NCI-H510A (cell line): ENCODE measurements around the gene SUOX.
"Not testable (repeated sequence)": the region's sequence is repeated elsewhere in the genome, so short reads cannot be mapped to it uniquely, and the experiment has no call there.

Source experiments
- DNase-seq: peaks from one replicate; lab custom pipeline; 2025; lab: John Stamatoyannopoulos, UW

SUOX gene

GRCh38 chr12:56020423-56021184 lies 23.5 kb downstream of the SUOX start, which contains the start of gene IKZF4:
TSS of gene IKZF4 (plus strand) at chr12:56021043. CDS start at chr12:56021494, 451 bp downstream.
- no peak for DNase-seq

- DNase-seq: no peak
Measured at GRCh38 chr12:56021889-56022497, 24.9 kb downstream of the SUOX start.

- DNase-seq: no peak
Measured at GRCh38 chr12:56028511-56029165, 31.6 kb downstream of the SUOX start.

GRCh38 chr12:56029166-56029519 lies 32.1 kb downstream of the SUOX start:
- DNase-seq: no peak

GRCh38 chr12:56029666-56030293 lies 32.7 kb downstream of the SUOX start:
- DNase-seq: no peak

- no peak for DNase-seq
Measured at GRCh38 chr12:56031987-56032386, 34.9 kb downstream of the SUOX start.

- no peak for DNase-seq
Measured at GRCh38 chr12:56034586-56035332, 37.7 kb downstream of the SUOX start.

GRCh38 chr12:56037161-56037560 lies 40.1 kb downstream of the SUOX start:
- DNase-seq: no peak

- no peak for DNase-seq
Measured at GRCh38 chr12:56038022-56038655, 41.1 kb downstream of the SUOX start.

GRCh38 chr12:56040151-56040550 lies 43.1 kb downstream of the SUOX start:
- no peak for DNase-seq

GRCh38 chr12:56040963-56041551 lies 44.0 kb downstream of the SUOX start:
- no peak for DNase-seq

GRCh38 chr12:56041552-56042429 lies 44.7 kb downstream of the SUOX start, which contains the start of gene RPS26:
TSS of gene RPS26 (plus strand) at chr12:56041918. CDS start at chr12:56042167, 249 bp downstream.
- peak; percentile 98 for DNase-seq

- not testable (repeated sequence) for DNase-seq
Measured at GRCh38 chr12:56042430-56042813, 45.3 kb downstream of the SUOX start.

GRCh38 chr12:56042843-56043242 lies 45.8 kb downstream of the SUOX start:
- no peak for DNase-seq

- no peak for DNase-seq
Measured at GRCh38 chr12:56046027-56046780, 49.1 kb downstream of the SUOX start.

GRCh38 chr12:56053407-56053893 lies 56.4 kb downstream of the SUOX start:
- DNase-seq: no peak
